ENCODE measurements around the gene NACAD. TPM values are rescaled to one million over a fixed set of nuclear protein-coding genes. Genes with fewer than 3 reads are reported as not detected.

Gene NACAD
- polyA plus RNA-seq, 1 donor from 2014 or later = 14.5 TPM

GRCh38 chr7:45087301-45088145, 1.2 kb downstream of the NACAD start:
- Histone ChIP-seq H3K9me3 (ENCODE audit: low read length) (no peaks in the 10 kb centered on the region), H3F3A (ENCODE audit: insufficient read depth, low read length, poor library complexity, severe bottlenecking) (peaks cover 9% of the 10 kb centered on the region), H3K4me2 (ENCODE audit: low read length) (peak overlapping the region; percentile 96), H4K20me1 (ENCODE audit: insufficient read depth) (no peaks in the 10 kb centered on the region), H3K9me2 (ENCODE audit: insufficient read depth, low read length) (no peaks in the 10 kb centered on the region), H3K36me3 (ENCODE audit: insufficient read depth, low read length) (no peaks in the 10 kb centered on the region), H3K79me2 (replicated peaks; ENCODE audit: insufficient read depth, low read length) (peaks cover 26% of the 10 kb centered on the region), H3K4me3 (ENCODE audit: low read length) (peak overlapping the region; percentile 97), H3K27me3 (ENCODE audit: insufficient read depth, low read depth, low read length) (no peaks in the 10 kb centered on the region), H3K9ac (ENCODE audit: low read length) (peak overlapping the region; percentile 99), H2AFZ (ENCODE audit: low read depth, low read length) (no peak overlapping the region), H3K27ac (ENCODE audit: low read length) (peak overlapping the region; percentile 100)
- TF ChIP-seq RAD21 (conservative IDR thresholded peaks at IDR 0.05) = no peak
- TF ChIP-seq REST (IDR thresholded peaks at IDR 0.05; ENCODE audit: borderline replicate concordance) = no peak

- TF ChIP-seq EZH2 (IDR thresholded peaks at IDR 0.05; ENCODE audit: borderline replicate concordance, insufficient read depth, low read length, poor library complexity, severe bottlenecking) = no peak
- no peak for TF ChIP-seq SMC3 (conservative IDR thresholded peaks at IDR 0.05; ENCODE audit: poor library complexity)
- no peak for TF ChIP-seq REST (IDR thresholded peaks at IDR 0.05; ENCODE audit: borderline replicate concordance)
- no peak for TF ChIP-seq MXI1 (conservative IDR thresholded peaks at IDR 0.05; ENCODE audit: poor library complexity, severe bottlenecking)
- TF ChIP-seq RAD21 (conservative IDR thresholded peaks at IDR 0.05) = no peak
- TF ChIP-seq POLR2AphosphoS5 (IDR thresholded peaks at IDR 0.05) = no peak
- no peak for TF ChIP-seq CTCF (IDR thresholded peaks at IDR 0.05; ENCODE audit: poor library complexity, severe bottlenecking)
- TF ChIP-seq TAF1 (IDR thresholded peaks at IDR 0.05; ENCODE audit: low read depth) = no peak
- no peak for TF ChIP-seq EP300 (conservative IDR thresholded peaks at IDR 0.05; ENCODE audit: poor library complexity, severe bottlenecking)
- Histone ChIP-seq H3K9ac (ENCODE audit: low read length) (no peak overlapping the region), H3K79me2 (replicated peaks; ENCODE audit: insufficient read depth, low read length) (peaks cover 26% of the 10 kb centered on the region), H4K20me1 (ENCODE audit: insufficient read depth) (no peaks in the 10 kb centered on the region), H2AFZ (ENCODE audit: low read depth, low read length) (no peak overlapping the region), H3K9me2 (ENCODE audit: insufficient read depth, low read length) (no peaks in the 10 kb centered on the region), H3K27ac (ENCODE audit: low read length) (no peak overlapping the region), H3K4me2 (ENCODE audit: low read length) (no peak overlapping the region), H3K36me3 (ENCODE audit: insufficient read depth, low read length) (no peaks in the 10 kb centered on the region), H3K9me3 (ENCODE audit: low read length) (no peaks in the 10 kb centered on the region), H3F3A (ENCODE audit: insufficient read depth, low read length, poor library complexity, severe bottlenecking) (peaks cover 9% of the 10 kb centered on the region), H3K27me3 (ENCODE audit: insufficient read depth, low read depth, low read length) (no peaks in the 10 kb centered on the region), H3K4me3 (ENCODE audit: low read length) (peak overlapping the region; percentile 97)
Observed at GRCh38 chr7:45086331-45087065, 2.3 kb downstream of the NACAD start.
